ENCODE results near the gene NFIA.

- TF ChIP-seq POLR2AphosphoS5 (IDR thresholded peaks at IDR 0.05; ENCODE audit: low read depth, low read length) (no peak), TAF1 (IDR thresholded peaks at IDR 0.05; ENCODE audit: borderline replicate concordance, low read depth, low read length) (no peak), POLR2A (IDR thresholded peaks at IDR 0.05; ENCODE audit: low read depth, low read length) (no peak)
Observed at GRCh38 chr1:61221642-61222041, 139.3 kb downstream of the NFIA start.

Data from GM12892 (cell line).